HEK293 (cell line): ENCODE measurements around the gene MYO15B.

Experiments
- CTCF ChIA-PET: fragments of 350-600 bp; formaldehyde crosslinking; extraction: SDS; loops from one replicate; lab custom pipeline; 2021; ENCODE audit warnings: antibody characterized with exemption; lab: Yijun Ruan, JAX
- POLR2A ChIA-PET: fragments of 300-600 bp; formaldehyde crosslinking; extraction: SDS; loops from one replicate; lab custom pipeline; 2020; ENCODE audit warnings: antibody characterized with exemption, inconsistent platforms; lab: Yijun Ruan, JAX
- H3K27ac ChIP-seq: fragments of 200-500 bp; sonication (Bioruptor generic); 2 replicates; pipeline ENCODE4 v1.5.1; 2014; ENCODE audit warnings: low read depth, low read length, control low read depth, inconsistent platforms; ENCODE audit errors: extremely low read depth
- H3K36me3 ChIP-seq, 2 experiments: fragments of 200-500 bp in 1 of 2; sonication (Bioruptor generic) in 1 of 2; 1 replicate in 1 of 2; 2 replicates in 1 of 2; pipeline ENCODE4 v1.5.1; 2014 to 2017; ENCODE audit warnings: inconsistent platforms in 2 of 2, low read length in 2 of 2; ENCODE audit not compliant: control insufficient read depth in 2 of 2, insufficient read depth in 1 of 2
- H3K4me1 ChIP-seq: fragments of 200-500 bp; sonication (Bioruptor generic); 2 replicates; pipeline ENCODE4 v1.5.1; 2014; ENCODE audit warnings: mild to moderate bottlenecking, low read length, inconsistent platforms; ENCODE audit not compliant: control insufficient read depth, insufficient read depth
- H3K4me3 ChIP-seq: 2 replicates; pipeline ENCODE4 v1.5.1; 2011; ENCODE audit warnings: low read depth, mild to moderate bottlenecking, control low read depth, low read length, moderate library complexity
- H3K9me3 ChIP-seq: fragments of 200-500 bp; sonication (Bioruptor generic); 2 replicates; pipeline ENCODE4 v1.5.1; 2014; ENCODE audit warnings: low read depth, low read length, inconsistent platforms; ENCODE audit not compliant: control insufficient read depth, insufficient read depth
- ELK4 ChIP-seq: IDR thresholded peaks from 2 replicates; pipeline ENCODE4 v1.6.1; 2011; ENCODE audit warnings: mild to moderate bottlenecking, low read depth, low read length, borderline replicate concordance
- GLI2 ChIP-seq: fragments of 450-650 bp; formaldehyde crosslinking; IDR thresholded peaks from 2 replicates; pipeline ENCODE4; 2017; ENCODE audit warnings: missing biosample characterization, missing genetic modification characterization, low read depth, borderline replicate concordance
- GLIS1 ChIP-seq: fragments of 450-650 bp; formaldehyde crosslinking; IDR thresholded peaks from 2 replicates; pipeline ENCODE4 v1.5.1; 2016; ENCODE audit warnings: missing biosample characterization, missing genetic modification characterization
- HOXD13 ChIP-seq: sonication (generic); formaldehyde crosslinking; IDR thresholded peaks from 2 replicates; pipeline ENCODE4 v1.8.0; 2022; ENCODE audit warnings: missing genetic modification reagents, borderline replicate concordance
- INSM2 ChIP-seq: fragments of 450-650 bp; formaldehyde crosslinking; IDR thresholded peaks from 2 replicates; pipeline ENCODE4 v1.5.1; 2016; ENCODE audit warnings: missing biosample characterization, missing genetic modification characterization
- MEIS1 ChIP-seq: sonication (generic); formaldehyde crosslinking; IDR thresholded peaks from 2 replicates; pipeline ENCODE4 v1.8.1; 2022; ENCODE audit warnings: missing genetic modification reagents, mild to moderate bottlenecking, borderline replicate concordance
- MZF1 ChIP-seq: fragments of 450-650 bp; formaldehyde crosslinking; IDR thresholded peaks from 2 replicates; pipeline ENCODE4 v1.5.1; 2017; ENCODE audit warnings: missing biosample characterization, missing genetic modification characterization, borderline replicate concordance
- SALL2 ChIP-seq: fragments of 450-650 bp; formaldehyde crosslinking; IDR thresholded peaks from 2 replicates; pipeline ENCODE4 v1.5.0; 2017; ENCODE audit warnings: missing biosample characterization, mild to moderate bottlenecking, missing genetic modification characterization, borderline replicate concordance
- SETDB1 ChIP-seq: IDR thresholded peaks from one replicate; pipeline ENCODE4 v1.6.1; 2017; ENCODE audit warnings: mild to moderate bottlenecking, low read length, moderate library complexity, mixed read lengths; ENCODE audit not compliant: insufficient read length
- ZBTB1 ChIP-seq: fragments of 450-650 bp; formaldehyde crosslinking; IDR thresholded peaks from 2 replicates; pipeline ENCODE4 v1.5.1; 2016; ENCODE audit warnings: missing biosample characterization, missing genetic modification characterization
- ZBTB21 ChIP-seq: fragments of 450-650 bp; formaldehyde crosslinking; IDR thresholded peaks from 2 replicates; pipeline ENCODE4 v1.5.1; 2017; ENCODE audit warnings: missing biosample characterization, missing genetic modification characterization
- ZNF16 ChIP-seq: fragments of 450-650 bp; formaldehyde crosslinking; IDR thresholded peaks from 2 replicates; pipeline ENCODE4 v1.5.1; 2016; ENCODE audit warnings: low read depth, missing biosample characterization, missing genetic modification characterization
- ZNF18 ChIP-seq: fragments of 450-650 bp; formaldehyde crosslinking; IDR thresholded peaks from 2 replicates; pipeline ENCODE4 v1.5.1; 2016; ENCODE audit warnings: missing biosample characterization, missing genetic modification characterization
- ZNF2 ChIP-seq: fragments of 450-650 bp; formaldehyde crosslinking; IDR thresholded peaks from 2 replicates; pipeline ENCODE4 v1.5.1; 2016; ENCODE audit warnings: missing biosample characterization, missing genetic modification characterization
- ZNF292 ChIP-seq: fragments of 450-650 bp; formaldehyde crosslinking; IDR thresholded peaks from 2 replicates; pipeline ENCODE4 v1.5.1; 2016; ENCODE audit warnings: low read depth, missing biosample characterization, missing genetic modification characterization, borderline replicate concordance
- ZNF324 ChIP-seq: fragments of 450-650 bp; formaldehyde crosslinking; IDR thresholded peaks from 2 replicates; pipeline ENCODE4 v1.5.1; 2016; ENCODE audit warnings: missing biosample characterization, missing genetic modification characterization
- ZNF37A ChIP-seq: fragments of 450-650 bp; IDR thresholded peaks from 2 replicates; pipeline ENCODE4 v1.5.1; 2018; ENCODE audit warnings: missing biosample characterization, missing genetic modification characterization
- ZNF488 ChIP-seq: fragments of 450-650 bp; formaldehyde crosslinking; IDR thresholded peaks from 2 replicates; pipeline ENCODE4 v1.5.1; 2016; ENCODE audit warnings: missing biosample characterization, missing genetic modification characterization
- ZNF544 ChIP-seq: fragments of 450-650 bp; formaldehyde crosslinking; IDR thresholded peaks from 2 replicates; pipeline ENCODE4 v1.5.0; 2017; ENCODE audit warnings: missing biosample characterization, missing genetic modification characterization
- ZNF580 ChIP-seq: fragments of 450-650 bp; formaldehyde crosslinking; IDR thresholded peaks from 2 replicates; pipeline ENCODE4 v1.5.1; 2016; ENCODE audit warnings: missing biosample characterization, missing genetic modification characterization
- ZNF596 ChIP-seq: fragments of 450-650 bp; IDR thresholded peaks from 2 replicates; pipeline ENCODE4 v1.5.0; 2018; ENCODE audit warnings: missing biosample characterization, mild to moderate bottlenecking, missing genetic modification characterization, moderate library complexity
- ZNF677 ChIP-seq: fragments of 450-650 bp; IDR thresholded peaks from 2 replicates; pipeline ENCODE4 v1.5.0; 2018; ENCODE audit warnings: missing biosample characterization, mild to moderate bottlenecking, missing genetic modification characterization, moderate library complexity
- ZNF791 ChIP-seq: fragments of 450-650 bp; formaldehyde crosslinking; IDR thresholded peaks from 2 replicates; pipeline ENCODE4 v1.5.1; 2016; ENCODE audit warnings: missing biosample characterization, missing genetic modification characterization

Gene MYO15B

GRCh38 chr17:75639771-75640555, 52.4 kb downstream of the MYO15B start:
- no peak for TF ChIP-seq ZNF791
- TF ChIP-seq MEIS1 (CRISPR knock-in tag) = no peak
- TF ChIP-seq ZNF677 (tag by site-specific recombination) = no peak
- TF ChIP-seq ZNF37A (tag by site-specific recombination) = no peak
- no peak for TF ChIP-seq ZNF18 (tag by site-specific recombination)
- TF ChIP-seq ZNF292 = no peak
- no peak for TF ChIP-seq MZF1 (tag by site-specific recombination)
- no peak for TF ChIP-seq ZNF488 (tag by site-specific recombination)
- TF ChIP-seq ZNF324 (tag by site-specific recombination) = no peak
- TF ChIP-seq ZNF580 (tag by site-specific recombination) = no peak
- H3K4me1 ChIP-seq = no peaks in the 10 kb centered on the region
- CTCF ChIA-PET = interaction anchor here (0.6 to 22.8 kb wide), 5 partner anchors 8 to 108 kb away, joined by 3 to 410 read pairs (median 7); partner anchors contain the start of gene SMIM5
- no peaks in the 10 kb centered on the region for H3K9me3 ChIP-seq
- no peak overlapping the region for H3K4me3 ChIP-seq
- peaks cover 9 to 60% of the 10 kb centered on the region in 2 experiments; a peak in 2 of 3 replicates for H3K36me3 ChIP-seq
- H3K27ac ChIP-seq = no peak overlapping the region
- POLR2A ChIA-PET = no interaction called here

GRCh38 chr17:75640556-75641119, 53.0 kb downstream of the MYO15B start:
- Histone ChIP-seq H3K36me3 (peaks cover 9 to 67% of the 10 kb centered on the region in 2 experiments; a peak in 2 of 3 replicates), H3K27ac (no peak overlapping the region), H3K4me3 (no peak overlapping the region), H3K9me3 (no peaks in the 10 kb centered on the region), H3K4me1 (no peaks in the 10 kb centered on the region)
- CTCF ChIA-PET = interaction anchor here (0.6 to 22.8 kb wide), 5 partner anchors 9 to 107 kb away, joined by 3 to 410 read pairs (median 7); partner anchors contain the start of gene SMIM5
- POLR2A ChIA-PET = interaction anchor here (1.2 to 1.3 kb wide), 2 partner anchors 13 to 139 kb away, joined by 4 to 5 read pairs; no protein-coding TSS in a partner anchor
- TF ChIP-seq GLIS1 (tag by site-specific recombination) (no peak), ZNF544 (tag by site-specific recombination) (no peak), ZBTB21 (tag by site-specific recombination) (no peak), GLI2 (tag by site-specific recombination) (no peak), SALL2 (no peak), SETDB1 (no peak), ZNF324 (tag by site-specific recombination) (no peak), HOXD13 (CRISPR knock-in tag) (no peak)

- H3K36me3 ChIP-seq = peaks cover 9 to 66% of the 10 kb centered on the region in 2 experiments; a peak in 2 of 3 replicates
- no peak overlapping the region for H3K4me3 ChIP-seq
- H3K4me1 ChIP-seq = no peaks in the 10 kb centered on the region
- no peak overlapping the region for H3K27ac ChIP-seq
- POLR2A ChIA-PET = interaction anchor here (0.7 to 1.3 kb wide), 4 partner anchors 12 to 139 kb away, joined by 3 to 5 read pairs (median 4); no protein-coding TSS in a partner anchor
- no peaks in the 10 kb centered on the region for H3K9me3 ChIP-seq
- CTCF ChIA-PET = interaction anchor here (0.6 to 22.8 kb wide), 6 partner anchors 10 to 109 kb away, joined by 3 to 410 read pairs (median 6); partner anchors contain the start of gene SMIM5
- TF ChIP-seq ZNF16 (tag by site-specific recombination) (no peak), ZBTB1 (tag by site-specific recombination) (no peak), ZNF2 (no peak), ZNF596 (tag by site-specific recombination) (no peak), ELK4 (no peak), INSM2 (no peak)
These were observed 53.7 kb downstream of the MYO15B start for GRCh38 chr17:75641343-75641742.
